ENCODE measurements around the gene SULT1C4. TPM values are rescaled to one million over a fixed set of nuclear protein-coding genes. Genes with fewer than 3 reads are reported as not detected.

SULT1C4 gene
- total RNA-seq, 2 donors from 2014 or later = 2.8 TPM; not detected in 1

GRCh38 chr2:108436976-108437375 is 59.2 kb downstream of the SULT1C4 start:
- H3K27me3 ChIP-seq (replicated peaks; ENCODE audit: insufficient read depth) = no peaks in the 10 kb centered on the region
- H3K9me3 ChIP-seq = no peaks in the 10 kb centered on the region
- TF ChIP-seq, protein P1, sequence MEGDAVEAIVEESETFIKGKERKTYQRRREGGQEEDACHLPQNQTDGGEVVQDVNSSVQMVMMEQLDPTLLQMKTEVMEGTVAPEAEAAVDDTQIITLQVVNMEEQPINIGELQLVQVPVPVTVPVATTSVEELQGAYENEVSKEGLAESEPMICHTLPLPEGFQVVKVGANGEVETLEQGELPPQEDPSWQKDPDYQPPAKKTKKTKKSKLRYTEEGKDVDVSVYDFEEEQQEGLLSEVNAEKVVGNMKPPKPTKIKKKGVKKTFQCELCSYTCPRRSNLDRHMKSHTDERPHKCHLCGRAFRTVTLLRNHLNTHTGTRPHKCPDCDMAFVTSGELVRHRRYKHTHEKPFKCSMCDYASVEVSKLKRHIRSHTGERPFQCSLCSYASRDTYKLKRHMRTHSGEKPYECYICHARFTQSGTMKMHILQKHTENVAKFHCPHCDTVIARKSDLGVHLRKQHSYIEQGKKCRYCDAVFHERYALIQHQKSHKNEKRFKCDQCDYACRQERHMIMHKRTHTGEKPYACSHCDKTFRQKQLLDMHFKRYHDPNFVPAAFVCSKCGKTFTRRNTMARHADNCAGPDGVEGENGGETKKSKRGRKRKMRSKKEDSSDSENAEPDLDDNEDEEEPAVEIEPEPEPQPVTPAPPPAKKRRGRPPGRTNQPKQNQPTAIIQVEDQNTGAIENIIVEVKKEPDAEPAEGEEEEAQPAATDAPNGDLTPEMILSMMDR (IDR thresholded peaks at IDR 0.05) = no peak
- DNase-seq (ENCODE audit: low spot score) = no peak
- no peak overlapping the region for H3K27ac ChIP-seq
- no peak overlapping the region for H3K4me3 ChIP-seq
- no peak for ATAC-seq (ENCODE audit: insufficient number of reproducible peaks, low FRiP score, low read depth)
- H3K36me3 ChIP-seq = no peaks in the 10 kb centered on the region
- H3K4me1 ChIP-seq (ENCODE audit: control insufficient read depth in 1 of 2, low read depth in 2 of 2) = no peaks in the 10 kb centered on the region

Other genes starting within 250 kb of the SULT1C4 start
- not detected for gene SULT1C3, start 138.0 kb upstream of the SULT1C4 start, total RNA-seq
- 10 to 100 TPM in 1 of 2 donors, not detected in 1; 16.6 TPM for gene SULT1C2, start 89.1 kb upstream of the SULT1C4 start, total RNA-seq
- 10 to 100 TPM; 40.4 to 46.0 TPM for gene GCC2, start 71.3 kb downstream of the SULT1C4 start, total RNA-seq
- gene LIMS1, start 156.5 kb downstream of the SULT1C4 start, total RNA-seq = 100 to 1,000 TPM; 171 to 199 TPM

All from thoracic aorta (tissue), 2 donors.